H54 (cell line): ENCODE measurements around the gene THPO.

Experiments
- DNase-seq: peaks from one replicate; pipeline ENCODE4 v3.0.0; 2011; ENCODE audit warnings: low spot score, mixed read lengths; ENCODE audit not compliant: insufficient read length
- FAIRE-seq: peaks from 3 replicates; lab custom pipeline; 2011; peaks lifted over from hg19 to GRCh38; lab: Jason Lieb, UNC
- POLR2A ChIP-seq: IDR thresholded peaks from 2 replicates; pipeline ENCODE4 v1.6.1; 2011; ENCODE audit warnings: low read depth, mild to moderate bottlenecking, low read length

The THPO gene

GRCh38 chr3:184362668-184363546 lies 15.1 kb downstream of the THPO start:
- TF ChIP-seq POLR2A: peak; percentile 67
- DNase-seq: peak; percentile 96
- peak; percentile 93 for FAIRE-seq

DNA sequence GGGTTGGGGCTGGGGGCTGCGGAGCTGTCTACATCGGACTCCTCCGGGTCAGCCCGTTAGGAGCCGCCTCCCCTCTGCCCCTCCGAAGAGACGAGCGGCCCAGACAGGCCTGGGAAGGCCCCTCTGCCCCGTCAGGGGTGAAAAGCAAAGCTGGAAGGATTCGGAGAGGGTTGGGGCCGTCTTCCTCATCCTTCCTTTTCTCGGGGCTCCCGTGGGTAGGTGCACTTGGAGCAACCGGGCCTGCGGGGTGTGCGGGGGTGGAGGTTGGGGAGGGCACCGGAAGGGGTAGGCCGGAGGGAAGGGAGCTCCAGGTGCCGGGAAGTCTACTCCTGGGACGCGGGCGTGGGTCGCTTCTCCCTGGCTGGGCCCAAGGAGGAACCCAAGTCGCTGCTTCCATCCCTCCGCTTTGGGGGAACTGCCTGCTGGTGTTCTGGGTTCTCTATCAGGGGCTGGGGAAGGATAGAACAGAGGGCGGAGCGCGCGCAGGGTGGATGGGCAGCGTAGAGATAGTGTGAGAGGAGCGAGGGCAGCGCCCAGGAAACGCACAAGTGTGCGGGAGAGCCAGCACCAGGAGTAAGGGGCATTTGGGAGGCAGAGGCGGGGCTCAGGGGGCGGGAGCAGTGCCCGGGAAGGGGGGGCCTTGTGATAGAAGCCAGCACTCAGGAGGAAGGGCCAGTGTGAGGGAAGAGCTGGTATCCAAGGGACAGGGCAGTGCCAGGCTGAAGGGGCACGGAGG lies 15.9 kb downstream of the THPO start:
- peak; percentile 67 for DNase-seq
- peak; percentile 26; the same call in 1 of the 2 replicates for TF ChIP-seq POLR2A
- FAIRE-seq: no peak

DNA sequence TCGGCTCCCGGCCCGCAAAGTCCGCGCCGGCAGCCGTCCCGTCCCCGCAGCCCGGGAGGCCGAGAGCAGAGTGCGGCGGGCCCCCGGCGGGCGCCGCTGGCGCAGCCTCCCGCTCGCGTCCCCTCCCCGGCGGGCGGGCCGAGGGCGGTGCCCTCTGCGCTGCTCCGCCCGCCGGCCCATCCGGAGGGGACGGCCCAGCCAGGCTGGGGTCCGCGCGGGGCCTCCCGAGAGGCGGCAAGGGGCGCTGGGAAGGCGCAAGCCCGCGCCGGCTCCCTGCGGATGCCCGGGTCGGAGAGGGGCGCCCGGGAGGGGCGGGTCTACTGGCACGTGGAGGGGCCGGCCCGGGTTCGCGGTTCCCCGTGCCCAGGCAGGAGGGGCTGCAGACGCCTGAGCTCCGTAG lies 16.5 kb downstream of the THPO start, which contains the start of the genes CLCN2 and POLR2H:
Gene CLCN2 (minus strand): TSS at position 74 of the 400 bp plus-strand sequence. CDS start 126 bp downstream, outside the sequence.
Gene POLR2H (plus strand): TSS at position 179 of the 400 bp plus-strand sequence. CDS start 1,783 bp downstream, outside the sequence.
- TF ChIP-seq POLR2A: peak; percentile 63
- peak; percentile 65 for DNase-seq
- no peak for FAIRE-seq

- DNase-seq (no peak), FAIRE-seq (no peak)
- TF ChIP-seq POLR2A: no peak
These were observed 17.0 kb downstream of the THPO start for GRCh38 chr3:184360929-184361531.

GRCh38 chr3:184360070-184360928 lies 17.7 kb downstream of the THPO start:
- no peak for TF ChIP-seq POLR2A
- no peak for FAIRE-seq
- DNase-seq: no peak

GRCh38 chr3:184359610-184360009 lies 18.4 kb downstream of the THPO start:
- no peak for DNase-seq
- no peak for FAIRE-seq
- no peak for TF ChIP-seq POLR2A

GRCh38 chr3:184358921-184359350 lies 19.1 kb downstream of the THPO start:
- FAIRE-seq (no peak), DNase-seq (no peak)
- TF ChIP-seq POLR2A: no peak

GRCh38 chr3:184358124-184358767 lies 19.8 kb downstream of the THPO start:
- no peak for TF ChIP-seq POLR2A
- DNase-seq (no peak), FAIRE-seq (no peak)

GRCh38 chr3:184357248-184358123 lies 20.5 kb downstream of the THPO start:
- FAIRE-seq (no peak), DNase-seq (no peak)
- no peak for TF ChIP-seq POLR2A

- DNase-seq: no peak
- no peak for FAIRE-seq
- no peak for TF ChIP-seq POLR2A
These were observed 22.6 kb downstream of the THPO start for GRCh38 chr3:184355261-184356040.

DNA sequence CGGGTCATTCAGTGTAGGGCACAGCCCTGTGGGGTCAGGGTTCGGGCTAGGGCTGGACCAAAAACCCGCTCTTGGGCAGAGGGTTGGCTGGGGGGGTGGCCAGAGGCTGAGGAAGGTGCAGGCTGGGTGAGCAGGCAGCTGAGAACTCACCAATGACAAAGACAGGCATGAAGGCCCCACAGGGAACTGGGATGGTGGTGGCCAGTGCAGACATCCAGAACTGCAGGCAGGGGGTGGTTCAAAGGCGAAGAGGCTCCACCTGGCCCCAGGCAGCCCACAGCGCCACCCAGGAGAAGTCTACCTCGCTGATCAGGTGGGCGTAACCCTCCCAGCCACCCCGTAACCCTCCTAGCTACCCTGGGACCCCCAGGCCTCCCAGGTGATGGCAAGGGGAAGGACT lies 23.3 kb downstream of the THPO start:
- FAIRE-seq (no peak), DNase-seq (no peak)
- TF ChIP-seq POLR2A: no peak
